Dermis blood vessel endothelial cell (primary cell): Measurements from ENCODE around the gene GRAMD4. TPM values are rescaled to one million over a fixed set of nuclear protein-coding genes. Genes with fewer than 3 reads are reported as not detected.
A peak's percentile ranks its signal among the peaks of the same experiment; 100 is the strongest.

Experiments
- DNase-seq: peaks from one replicate; pipeline ENCODE4 v3.0.0; 2010
- total RNA-seq: library from RNA; depleted of rRNA; stranded (reverse); fragments of >200 nt; gene quantifications from 2 replicates; pipeline ENCODE4 v1.2.3, GENCODE V29; 2014

The GRAMD4 gene
- total RNA-seq, 1 donor from 2014 or later = 58.5 TPM

- no peak for DNase-seq
These were observed 76.4 kb downstream of the GRAMD4 start for GRCh38 chr22:46696614-46697013.

- no peak for DNase-seq
These were observed 77.8 kb downstream of the GRAMD4 start for GRCh38 chr22:46697811-46698515.

GRCh38 chr22:46699091-46699490 lies 78.9 kb downstream of the GRAMD4 start:
- DNase-seq = no peak

GRCh38 chr22:46701262-46701661 lies 81.1 kb downstream of the GRAMD4 start:
- no peak for DNase-seq

GRCh38 chr22:46703171-46703995 lies 83.2 kb downstream of the GRAMD4 start:
- DNase-seq = no peak

GRCh38 chr22:46703996-46704370 lies 83.8 kb downstream of the GRAMD4 start:
- DNase-seq = no peak

- DNase-seq = no peak
These were observed 85.9 kb downstream of the GRAMD4 start for GRCh38 chr22:46706060-46706459.

- DNase-seq = no peak
These were observed 87.1 kb downstream of the GRAMD4 start for GRCh38 chr22:46707305-46707704.

GRCh38 chr22:46707827-46708570 lies 87.8 kb downstream of the GRAMD4 start:
- DNase-seq = no peak

GRCh38 chr22:46708766-46709330 lies 88.7 kb downstream of the GRAMD4 start:
- DNase-seq = no peak

- no peak for DNase-seq
These were observed 90.6 kb downstream of the GRAMD4 start for GRCh38 chr22:46710806-46711205.

- no peak for DNase-seq
These were observed 92.1 kb downstream of the GRAMD4 start for GRCh38 chr22:46712288-46712687.

GRCh38 chr22:46714550-46714949 lies 94.4 kb downstream of the GRAMD4 start:
- DNase-seq = peak; percentile 57

GRCh38 chr22:46719921-46720320 lies 99.7 kb downstream of the GRAMD4 start:
- DNase-seq = no peak

- DNase-seq = no peak
These were observed 101.4 kb downstream of the GRAMD4 start for GRCh38 chr22:46721501-46722085.

GRCh38 chr22:46723882-46724281 lies 103.7 kb downstream of the GRAMD4 start:
- DNase-seq = no peak

GRCh38 chr22:46725096-46725495 lies 104.9 kb downstream of the GRAMD4 start:
- DNase-seq = no peak

- DNase-seq = no peak
These were observed 106.1 kb downstream of the GRAMD4 start for GRCh38 chr22:46726066-46726985.

- DNase-seq = no peak
These were observed 106.8 kb downstream of the GRAMD4 start for GRCh38 chr22:46726986-46727317.

- DNase-seq = peak; percentile 28
These were observed 107.7 kb downstream of the GRAMD4 start for GRCh38 chr22:46727813-46728364.

GRCh38 chr22:46728470-46728869 lies 108.3 kb downstream of the GRAMD4 start:
- no peak for DNase-seq
